Muscle layer of duodenum (tissue), 2 donors: ENCODE measurements around the gene CAPN3.
"Not testable (repeated sequence)": the region's sequence is repeated elsewhere in the genome, so short reads cannot be mapped to it uniquely, and the experiment has no call there.

ENCODE experiments used
- H3K27ac ChIP-seq: one replicate; pipeline ENCODE4 v1.7.0; 2013; ENCODE audit warnings: mild to moderate bottlenecking, low read length
- H3K27me3 ChIP-seq: one replicate; pipeline ENCODE4 v1.7.0; 2013; ENCODE audit warnings: low read depth, mild to moderate bottlenecking, control low read depth, low read length
- H3K36me3 ChIP-seq, 2 donors: one replicate each; pipeline ENCODE4 v1.7.0; 2013; ENCODE audit warnings: low read length in 2 of 2, control low read depth in 1 of 2, mild to moderate bottlenecking in 1 of 2; ENCODE audit not compliant: insufficient read depth in 2 of 2, control insufficient read depth in 1 of 2
- H3K4me1 ChIP-seq, 2 donors: one replicate each; pipeline ENCODE4 v1.7.0; 2013; ENCODE audit warnings: low read length in 2 of 2, mild to moderate bottlenecking in 2 of 2, control low read depth in 1 of 2, moderate library complexity in 1 of 2; ENCODE audit not compliant: insufficient read depth in 2 of 2, control insufficient read depth in 1 of 2
- H3K4me3 ChIP-seq, 2 donors: one replicate each; pipeline ENCODE4 v1.7.0; 2013; ENCODE audit warnings: low read length in 2 of 2, low read depth in 1 of 2, mild to moderate bottlenecking in 1 of 2
- H3K9me3 ChIP-seq, 2 donors: one replicate each; pipeline ENCODE4 v1.7.0; 2013; ENCODE audit warnings: low read length in 2 of 2, control low read depth in 1 of 2, mild to moderate bottlenecking in 1 of 2; ENCODE audit not compliant: control insufficient read depth in 1 of 2
- donor health status: healthy.

CAPN3 gene

GRCh38 chr15:42359249-42359648, at the start of gene CAPN3:
Gene CAPN3 (plus strand): TSS chr15:42359501. CDS start chr15:42359806, 305 bp downstream.
- Histone ChIP-seq H3K27ac (no peak within 1 kb of the TSS), H3K27me3 (no peaks in the 10 kb centered on the region), H3K36me3 (peaks cover 5 to 11% of the 10 kb centered on the region in 2 donors), H3K4me3 (no peak within 1 kb of the TSS), H3K9me3 (no peaks in the 10 kb centered on the region), H3K4me1 (no peaks in the 10 kb centered on the region)

GRCh38 chr15:42313463-42313862, 45.8 kb upstream of the CAPN3 start:
- H3K27ac ChIP-seq: no peak overlapping the region
- peaks cover 8 to 38% of the 10 kb centered on the region in 2 donors for H3K36me3 ChIP-seq
- no peaks in the 10 kb centered on the region for H3K27me3 ChIP-seq
- no peak overlapping the region for H3K4me3 ChIP-seq
- H3K4me1 ChIP-seq: no peaks in the 10 kb centered on the region
- no peaks in the 10 kb centered on the region for H3K9me3 ChIP-seq

GRCh38 chr15:42314818-42315217, 44.5 kb upstream of the CAPN3 start:
- peaks cover 8 to 28% of the 10 kb centered on the region in 2 donors for H3K36me3 ChIP-seq
- H3K27ac ChIP-seq: no peak overlapping the region
- H3K9me3 ChIP-seq: no peaks in the 10 kb centered on the region
- H3K4me3 ChIP-seq: no peak overlapping the region
- H3K4me1 ChIP-seq: no peaks in the 10 kb centered on the region
- H3K27me3 ChIP-seq: no peaks in the 10 kb centered on the region

GRCh38 chr15:42315521-42315920, 43.8 kb upstream of the CAPN3 start:
- Histone ChIP-seq H3K9me3 (no peaks in the 10 kb centered on the region), H3K4me3 (no peak overlapping the region), H3K36me3 (peaks cover 5 to 23% of the 10 kb centered on the region in 2 donors), H3K4me1 (no peaks in the 10 kb centered on the region), H3K27me3 (no peaks in the 10 kb centered on the region), H3K27ac (no peak overlapping the region)

GRCh38 chr15:42316282-42316805, 43.0 kb upstream of the CAPN3 start:
- H3K36me3 ChIP-seq: peaks cover under 1 to 20% of the 10 kb centered on the region in 2 donors
- not testable (repeated sequence) for H3K4me1 ChIP-seq, H3K27ac ChIP-seq, H3K27me3 ChIP-seq, H3K4me3 ChIP-seq, H3K9me3 ChIP-seq

- Histone ChIP-seq H3K27ac (no peak overlapping the region), H3K27me3 (no peaks in the 10 kb centered on the region), H3K4me1 (no peaks in the 10 kb centered on the region), H3K9me3 (no peaks in the 10 kb centered on the region), H3K36me3 (peaks cover 13 to 22% of the 10 kb centered on the region in 2 donors), H3K4me3 (no peak overlapping the region)
These were observed 40.1 kb upstream of the CAPN3 start for GRCh38 chr15:42319206-42319605.

- Histone ChIP-seq H3K4me1 (no peaks in the 10 kb centered on the region), H3K4me3 (no peak overlapping the region), H3K27me3 (no peaks in the 10 kb centered on the region), H3K36me3 (peaks cover 29 to 32% of the 10 kb centered on the region in 2 donors), H3K9me3 (no peaks in the 10 kb centered on the region), H3K27ac (no peak overlapping the region)
These were observed 35.0 kb upstream of the CAPN3 start for GRCh38 chr15:42324308-42324707.

- Histone ChIP-seq H3K27me3 (no peaks in the 10 kb centered on the region), H3K36me3 (peaks cover 12 to 19% of the 10 kb centered on the region in 2 donors), H3K9me3 (no peaks in the 10 kb centered on the region), H3K4me3 (no peak overlapping the region), H3K27ac (no peak overlapping the region), H3K4me1 (no peaks in the 10 kb centered on the region)
These were observed 30.1 kb upstream of the CAPN3 start for GRCh38 chr15:42329161-42329560.

GRCh38 chr15:42329992-42330391, 29.3 kb upstream of the CAPN3 start:
- Histone ChIP-seq H3K27me3 (no peaks in the 10 kb centered on the region), H3K36me3 (peaks cover 17 to 19% of the 10 kb centered on the region in 2 donors), H3K27ac (no peak overlapping the region), H3K9me3 (peaks cover 0 to 3% of the 10 kb centered on the region in 2 donors), H3K4me1 (no peaks in the 10 kb centered on the region), H3K4me3 (no peak overlapping the region)

GRCh38 chr15:42331235-42331634, 28.1 kb upstream of the CAPN3 start:
- Histone ChIP-seq H3K36me3 (peaks cover 18 to 24% of the 10 kb centered on the region in 2 donors), H3K27ac (no peak overlapping the region), H3K9me3 (peaks cover 0 to 7% of the 10 kb centered on the region in 2 donors), H3K27me3 (no peaks in the 10 kb centered on the region), H3K4me1 (no peaks in the 10 kb centered on the region), H3K4me3 (no peak overlapping the region)

- Histone ChIP-seq H3K4me3 (no peak overlapping the region), H3K27me3 (no peaks in the 10 kb centered on the region), H3K4me1 (no peaks in the 10 kb centered on the region), H3K36me3 (peaks cover 9 to 19% of the 10 kb centered on the region in 2 donors), H3K9me3 (peaks cover 0 to 7% of the 10 kb centered on the region in 2 donors), H3K27ac (no peak overlapping the region)
These were observed 27.0 kb upstream of the CAPN3 start for GRCh38 chr15:42332331-42332730.

- Histone ChIP-seq H3K27me3 (no peaks in the 10 kb centered on the region), H3K36me3 (peaks cover 0 to 17% of the 10 kb centered on the region in 2 donors), H3K27ac (no peak overlapping the region), H3K4me3 (no peak overlapping the region), H3K4me1 (no peaks in the 10 kb centered on the region), H3K9me3 (peaks cover 0 to 7% of the 10 kb centered on the region in 2 donors)
These were observed 24.2 kb upstream of the CAPN3 start for GRCh38 chr15:42335074-42335473.
